HG02943 (cell line): Measurements from ENCODE around the gene ARSK.
A peak's percentile ranks its signal among the peaks of the same experiment; 100 is the strongest.
"Not testable (repeated sequence)": the region's sequence is repeated elsewhere in the genome, so short reads cannot be mapped to it uniquely, and the experiment has no call there.

Experiments
- ATAC-seq: cut with Tn5 transposase; IDR thresholded peaks from one replicate; pipeline ENCODE4 v1.9.1; 2021; ENCODE audit warnings: mild to moderate bottlenecking, low read depth, moderate library complexity; ENCODE audit not compliant: unreplicated experiment

ARSK gene

GRCh38 chr5:95646226-95646568, 91.3 kb downstream of the ARSK start:
- ATAC-seq, result not testable (repeated sequence)

- peak; percentile 95 for ATAC-seq
These were observed 91.9 kb downstream of the ARSK start, which contains the start of gene RFESD for GRCh38 chr5:95646569-95647431. TSS of gene RFESD (plus strand) at chr5:95646777. CDS start at chr5:95652272, 5,495 bp downstream.

GRCh38 chr5:95647886-95648860, 93.3 kb downstream of the ARSK start:
- no peak for ATAC-seq

- no peak for ATAC-seq
These were observed 94.4 kb downstream of the ARSK start for GRCh38 chr5:95649274-95649673.

GRCh38 chr5:95649842-95650620, 95.1 kb downstream of the ARSK start:
- ATAC-seq, result no peak

- no peak for ATAC-seq
These were observed 97.9 kb downstream of the ARSK start for GRCh38 chr5:95652849-95653248.

GRCh38 chr5:95654196-95654595, 99.3 kb downstream of the ARSK start:
- no peak for ATAC-seq
